BE2C (cell line): ENCODE data around the gene ZDHHC8.

ENCODE experiments used
- DNase-seq: peaks from one replicate; pipeline ENCODE4 v3.0.0-alpha.2; 2020
- H3K27me3 ChIP-seq: fragments of 250-450 bp; sonication (Bioruptor Pico); 2 replicates; pipeline ENCODE4 v1.5.1; 2020; ENCODE audit warnings: mild to moderate bottlenecking
- H3K36me3 ChIP-seq: fragments of 250-450 bp; sonication (Bioruptor Pico); 2 replicates; pipeline ENCODE4 v1.5.1; 2020; ENCODE audit warnings: mild to moderate bottlenecking
- H3K4me1 ChIP-seq: fragments of 250-450 bp; sonication (Bioruptor Pico); 2 replicates; pipeline ENCODE4 v1.5.1; 2020
- H3K4me3 ChIP-seq: 2 replicates; pipeline ENCODE4 v1.5.1; 2011; ENCODE audit warnings: low read depth, low read length
- H3K9me3 ChIP-seq: fragments of 250-450 bp; sonication (Bioruptor Pico); 2 replicates; pipeline ENCODE4 v1.5.1; 2020
- CTCF ChIP-seq: IDR thresholded peaks from 2 replicates; pipeline ENCODE4 v1.5.1; 2012; ENCODE audit warnings: mild to moderate bottlenecking, low read depth, low read length

The ZDHHC8 gene

GRCh38 chr22:20102203-20102780 is 29.3 kb upstream of the ZDHHC8 start:
- DNase-seq = no peak
- no peak overlapping the region for H3K4me3 ChIP-seq
- H3K9me3 ChIP-seq = no peaks in the 10 kb centered on the region
- no peaks in the 10 kb centered on the region for H3K27me3 ChIP-seq
- 0 out of 2 replicates have a peak, but pooled peaks have one; percentile 27 for TF ChIP-seq CTCF
- no peaks in the 10 kb centered on the region for H3K4me1 ChIP-seq
- peaks cover 97% of the 10 kb centered on the region for H3K36me3 ChIP-seq

DNA sequence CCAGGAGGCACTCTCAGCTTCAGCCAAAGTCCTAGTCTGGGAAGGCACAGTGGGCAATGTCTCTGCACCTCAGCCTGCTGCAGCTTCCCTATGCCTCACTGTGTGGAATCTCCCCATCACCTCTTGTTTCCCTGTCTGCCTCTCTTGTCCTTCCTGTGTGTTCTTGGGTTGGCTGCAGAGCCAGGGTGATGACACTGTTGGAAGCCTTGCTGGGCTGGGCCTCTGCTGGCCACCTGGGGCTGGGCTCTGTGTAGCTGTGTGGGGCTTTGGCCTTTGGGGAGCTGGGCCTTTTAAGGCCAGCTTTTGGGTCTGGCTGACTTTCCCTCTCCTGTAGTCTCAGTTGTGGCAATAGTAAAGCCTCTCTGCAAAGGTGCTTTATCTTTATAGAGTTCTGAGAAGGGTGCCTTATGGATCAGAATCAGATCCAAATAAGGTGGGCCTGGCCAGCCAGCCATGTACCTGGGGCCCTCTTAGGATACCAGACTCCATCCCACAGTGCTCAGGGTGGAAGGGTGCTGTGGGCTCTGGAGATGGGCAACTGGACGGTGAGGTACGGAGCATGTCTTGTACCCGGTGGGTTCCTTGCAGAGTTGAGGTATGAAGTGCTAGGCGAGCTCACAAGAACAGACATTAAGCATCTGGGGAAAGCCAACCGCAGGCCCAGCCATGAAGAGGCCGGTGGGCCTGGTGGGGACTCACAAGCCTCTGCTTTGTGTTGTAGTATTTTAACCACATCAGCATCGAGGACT is 26.0 kb upstream of the ZDHHC8 start:
- H3K9me3 ChIP-seq = no peaks in the 10 kb centered on the region
- H3K36me3 ChIP-seq = peaks cover 97% of the 10 kb centered on the region
- DNase-seq = no peak
- H3K27me3 ChIP-seq = no peaks in the 10 kb centered on the region
- H3K4me1 ChIP-seq = no peaks in the 10 kb centered on the region
- H3K4me3 ChIP-seq = no peak overlapping the region
- no peak for TF ChIP-seq CTCF

DNA sequence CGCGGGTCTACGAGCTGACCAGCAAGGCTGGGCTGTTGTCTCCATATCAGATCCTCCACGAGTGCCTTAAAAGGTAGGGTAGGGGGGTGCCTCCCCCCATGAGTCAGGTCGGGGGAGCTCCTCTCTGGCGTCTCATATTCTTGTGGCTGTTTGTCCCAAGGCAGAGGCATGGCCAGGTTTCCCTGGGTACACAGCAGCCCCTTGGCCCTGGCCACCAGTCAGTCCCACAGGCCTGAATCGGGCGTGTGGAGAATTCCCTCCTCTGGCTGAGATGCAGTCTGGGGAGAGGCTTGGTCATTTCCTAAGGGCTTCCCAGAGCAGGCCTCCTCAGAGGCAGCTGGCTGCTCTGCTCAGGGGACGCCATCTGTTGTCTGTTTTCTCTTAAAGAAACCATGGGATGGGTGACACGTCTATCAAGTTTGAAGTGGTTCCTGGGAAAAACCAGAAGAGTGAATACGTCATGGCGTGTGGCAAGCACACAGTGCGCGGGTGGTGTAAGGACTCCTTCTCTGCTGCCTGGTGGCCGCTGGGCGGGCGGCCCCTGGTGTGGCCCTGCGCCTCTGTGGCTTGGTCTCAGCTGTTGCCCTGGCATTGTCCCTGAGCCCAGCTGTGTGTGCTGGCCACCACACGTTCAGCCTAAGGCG is 25.3 kb upstream of the ZDHHC8 start:
- Histone ChIP-seq H3K27me3 (no peaks in the 10 kb centered on the region), H3K36me3 (peaks cover 96% of the 10 kb centered on the region), H3K4me3 (no peak overlapping the region), H3K9me3 (no peaks in the 10 kb centered on the region), H3K4me1 (no peaks in the 10 kb centered on the region)
- no peak for DNase-seq
- TF ChIP-seq CTCF = no peak

DNA sequence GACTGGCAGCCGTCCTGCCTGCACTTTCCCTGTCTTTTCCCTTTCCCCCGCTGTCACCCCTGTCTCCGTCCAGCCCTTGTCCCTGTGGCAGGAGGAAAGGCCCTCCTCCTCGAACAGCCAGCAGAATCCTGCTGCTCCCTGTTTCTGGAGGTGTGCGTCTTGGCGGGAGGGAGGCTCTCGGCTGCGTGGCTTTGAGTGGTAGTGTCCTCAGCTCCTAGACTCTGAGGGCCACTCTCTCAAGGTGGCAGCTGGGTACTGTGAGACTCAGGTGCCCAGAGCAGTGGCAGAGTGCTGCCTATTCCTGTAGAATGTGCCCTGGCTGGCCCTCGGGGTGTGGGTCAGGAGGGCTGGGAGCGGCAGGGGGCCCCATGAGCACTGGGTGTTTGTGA is 24.8 kb upstream of the ZDHHC8 start:
- no peak for TF ChIP-seq CTCF
- no peak for DNase-seq
- Histone ChIP-seq H3K27me3 (no peaks in the 10 kb centered on the region), H3K9me3 (no peaks in the 10 kb centered on the region), H3K4me3 (no peak overlapping the region), H3K36me3 (peaks cover 96% of the 10 kb centered on the region), H3K4me1 (no peaks in the 10 kb centered on the region)

DNA sequence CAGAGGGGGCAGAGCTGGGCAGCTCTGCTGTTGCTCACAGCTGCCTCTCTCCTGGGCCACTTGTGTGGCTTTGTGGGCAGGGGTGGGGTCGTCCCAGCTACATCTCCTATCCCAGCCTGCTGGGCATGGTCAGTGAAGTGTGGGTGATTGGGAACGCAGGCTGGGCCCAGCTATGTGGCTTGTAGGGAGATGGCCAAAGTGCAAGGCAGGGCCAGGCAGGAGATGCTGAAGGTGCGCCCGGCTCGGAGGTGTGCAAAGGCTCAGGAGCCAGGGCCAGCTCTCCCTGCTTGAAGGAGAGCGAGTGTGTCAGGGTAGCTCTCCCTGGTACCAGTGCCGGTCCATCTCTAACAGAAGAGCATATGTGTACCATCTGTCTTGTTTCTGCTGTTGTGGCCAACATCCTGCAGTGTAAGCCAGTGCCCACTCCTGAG is 24.1 kb upstream of the ZDHHC8 start:
- TF ChIP-seq CTCF = no peak
- H3K27me3 ChIP-seq = no peaks in the 10 kb centered on the region
- no peaks in the 10 kb centered on the region for H3K9me3 ChIP-seq
- H3K36me3 ChIP-seq = peaks cover 96% of the 10 kb centered on the region
- H3K4me1 ChIP-seq = no peaks in the 10 kb centered on the region
- DNase-seq = no peak
- no peak overlapping the region for H3K4me3 ChIP-seq
